GM19035 (cell line): ENCODE data around the gene LIN7A.

Source experiments
- ATAC-seq: cut with Tn5 transposase; IDR thresholded peaks from one replicate; pipeline ENCODE4 v1.9.1; 2021; ENCODE audit not compliant: unreplicated experiment

The LIN7A gene

DNA sequence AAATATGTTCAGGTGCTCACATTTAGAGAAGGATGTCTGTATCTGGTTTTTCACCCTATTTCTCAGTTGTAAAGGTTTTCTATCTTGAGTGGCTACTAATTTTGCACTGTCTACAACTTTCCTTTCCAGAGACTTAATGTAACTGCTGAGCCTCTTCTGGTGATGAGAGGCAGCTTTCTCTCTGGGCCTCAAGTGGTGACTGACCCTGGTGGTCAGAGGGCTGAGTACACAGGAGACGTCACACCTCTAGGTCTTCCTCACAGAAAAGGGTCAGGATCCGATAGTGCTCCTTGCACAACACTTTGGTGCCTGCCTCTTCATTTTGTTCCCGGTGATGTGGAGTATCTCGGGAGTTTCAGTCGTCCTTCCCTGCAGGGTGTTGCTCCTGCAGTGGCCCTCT is 76.8 kb downstream of the LIN7A start:
- no peak for ATAC-seq

DNA sequence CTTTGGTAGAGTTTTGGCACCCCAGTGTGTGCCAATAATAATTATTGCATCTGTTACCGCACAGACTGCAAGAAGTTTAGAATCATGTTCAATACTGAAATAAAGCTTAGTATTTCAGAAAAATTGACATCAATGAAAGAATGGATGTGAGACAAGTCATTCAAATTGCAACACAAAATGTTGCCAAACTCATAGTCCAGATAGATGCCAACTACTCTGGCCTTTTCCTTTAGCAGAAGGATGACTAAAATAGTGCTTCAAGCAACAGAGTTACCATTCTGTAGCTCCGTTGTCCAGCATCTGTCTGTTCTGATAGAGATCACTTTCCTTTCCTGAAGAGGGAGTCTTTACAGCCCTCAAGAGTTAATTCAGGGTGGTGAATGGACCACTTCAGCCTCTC is 77.5 kb downstream of the LIN7A start:
- no peak for ATAC-seq

DNA sequence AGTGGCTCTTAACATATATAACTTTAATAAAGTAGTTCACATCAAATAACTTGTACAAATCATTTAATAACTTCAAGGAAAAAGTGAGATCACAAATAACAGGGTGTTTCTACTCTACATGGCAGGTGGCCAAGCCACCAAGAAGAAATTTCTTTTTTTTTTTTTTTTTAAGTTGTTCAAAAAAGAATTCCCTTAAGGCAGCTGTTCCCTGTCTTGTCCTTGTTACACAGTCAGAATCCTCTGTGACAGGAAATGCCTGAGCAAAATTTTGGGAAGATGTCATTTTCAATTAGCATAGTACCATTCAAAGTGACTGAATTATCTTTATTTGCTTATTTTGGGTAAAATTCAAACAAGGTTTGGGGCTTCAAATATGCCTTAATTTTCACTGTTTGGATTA is 79.4 kb downstream of the LIN7A start:
- ATAC-seq = no peak

DNA sequence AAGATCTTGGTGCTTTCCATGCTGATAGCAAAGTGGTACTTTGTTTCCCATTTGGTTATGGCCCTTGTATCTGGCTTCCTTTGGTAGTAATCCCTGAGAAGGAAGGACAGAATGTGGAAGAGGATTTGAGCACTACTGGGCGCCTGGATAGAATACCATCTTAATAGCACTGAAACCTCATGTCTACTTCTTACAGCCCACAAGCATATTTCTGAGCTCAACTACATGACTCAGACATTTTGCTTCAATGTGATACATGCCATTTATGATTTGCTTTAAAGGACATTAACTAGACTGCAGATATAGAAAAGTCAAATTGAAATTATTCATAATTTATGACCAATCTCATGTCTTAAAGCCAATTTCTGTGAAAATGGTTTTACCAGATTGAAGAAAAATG is 80.4 kb downstream of the LIN7A start:
- ATAC-seq = no peak

DNA sequence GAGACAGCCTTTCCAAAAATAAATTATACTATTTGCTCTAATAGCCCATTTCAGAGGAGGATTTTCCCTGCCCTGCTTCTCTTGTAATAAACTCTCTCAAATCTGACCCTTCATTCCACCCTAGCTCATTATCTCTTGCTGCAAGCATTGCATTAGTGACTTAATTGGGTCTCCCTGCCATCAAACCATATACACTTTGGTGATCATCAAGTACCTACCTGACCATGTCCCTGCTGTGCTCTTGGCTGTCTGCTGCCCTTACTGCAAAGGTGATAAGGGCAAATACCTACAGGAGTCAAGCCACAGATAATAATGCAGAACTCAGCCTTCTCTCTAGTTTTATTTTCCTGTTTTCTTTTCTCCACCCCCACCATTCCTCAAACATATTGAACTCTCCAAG is 88.4 kb downstream of the LIN7A start:
- ATAC-seq = no peak

DNA sequence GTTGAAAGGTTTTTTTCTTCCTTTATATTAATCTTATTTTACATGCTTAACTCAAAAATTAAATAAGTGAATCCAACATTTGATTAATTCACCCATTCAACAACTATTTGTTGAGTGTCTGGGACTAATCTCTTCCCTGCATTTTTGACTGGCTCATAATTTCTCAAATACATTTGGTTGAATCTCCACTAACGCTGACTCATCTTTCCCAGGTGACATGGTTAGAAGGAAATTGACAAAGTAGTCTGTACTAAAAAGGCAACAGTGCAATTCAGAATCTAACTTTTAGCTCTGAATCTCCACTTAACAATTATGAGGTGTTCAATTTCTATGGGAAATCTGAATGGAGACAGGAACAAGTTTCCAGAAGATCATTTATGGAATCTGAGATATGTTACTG is 88.9 kb downstream of the LIN7A start:
- ATAC-seq = no peak

DNA sequence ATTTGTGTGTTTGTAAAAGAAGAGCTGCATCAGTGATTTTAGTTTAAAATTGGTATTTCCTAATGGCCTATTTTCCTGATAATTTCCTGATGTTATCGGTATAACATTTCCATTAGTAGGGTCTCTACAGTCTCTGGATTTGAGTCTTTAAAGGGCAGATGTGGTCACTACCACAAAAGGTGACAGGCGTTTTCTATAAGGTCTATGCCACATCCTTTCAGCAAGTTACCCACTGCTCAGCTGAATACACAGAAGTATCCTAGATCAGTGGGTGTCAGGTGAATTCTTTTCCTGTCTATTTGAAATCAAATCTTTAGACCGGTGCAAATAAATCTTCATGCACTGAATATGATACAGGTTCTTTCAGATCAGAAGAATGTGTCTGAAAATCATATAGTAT is 90.2 kb downstream of the LIN7A start:
- no peak for ATAC-seq

DNA sequence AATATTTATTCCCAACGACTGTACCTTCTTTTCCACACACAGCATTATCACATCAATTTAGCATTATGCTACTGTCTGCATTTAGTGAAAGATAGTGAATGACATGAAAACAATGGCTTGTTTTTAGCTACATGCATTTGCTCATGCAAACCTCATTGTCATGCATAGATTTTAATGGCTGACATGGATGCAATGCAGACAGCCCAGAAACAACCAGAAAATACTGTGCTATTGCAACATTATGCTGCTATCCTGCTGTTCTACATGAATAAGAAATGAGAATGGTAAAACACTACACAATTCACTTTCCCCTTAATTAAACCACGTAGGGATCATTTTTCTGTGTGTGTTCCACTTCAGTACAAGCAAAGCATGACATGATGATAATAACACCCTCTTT is 90.8 kb downstream of the LIN7A start:
- ATAC-seq = no peak

DNA sequence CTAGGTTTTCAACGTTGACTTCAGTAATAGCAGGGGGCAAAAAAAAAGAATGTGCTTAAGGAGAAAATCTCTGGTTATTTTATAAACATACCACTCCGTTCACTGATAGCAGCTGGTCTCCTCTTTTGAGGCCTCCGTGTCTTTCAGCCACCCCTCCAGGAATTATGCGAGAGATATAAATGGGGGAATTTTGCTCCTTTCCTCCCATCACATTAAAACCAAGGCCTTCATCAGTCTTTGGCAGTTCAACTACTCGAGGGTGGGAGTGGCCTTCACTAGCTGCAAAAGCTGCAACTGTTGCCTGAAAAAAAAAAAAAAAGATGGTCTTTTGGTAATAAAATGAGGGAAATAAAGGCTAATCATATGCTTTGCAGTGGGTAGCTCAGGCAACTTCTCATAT is 92.1 kb downstream of the LIN7A start:
- ATAC-seq = no peak

DNA sequence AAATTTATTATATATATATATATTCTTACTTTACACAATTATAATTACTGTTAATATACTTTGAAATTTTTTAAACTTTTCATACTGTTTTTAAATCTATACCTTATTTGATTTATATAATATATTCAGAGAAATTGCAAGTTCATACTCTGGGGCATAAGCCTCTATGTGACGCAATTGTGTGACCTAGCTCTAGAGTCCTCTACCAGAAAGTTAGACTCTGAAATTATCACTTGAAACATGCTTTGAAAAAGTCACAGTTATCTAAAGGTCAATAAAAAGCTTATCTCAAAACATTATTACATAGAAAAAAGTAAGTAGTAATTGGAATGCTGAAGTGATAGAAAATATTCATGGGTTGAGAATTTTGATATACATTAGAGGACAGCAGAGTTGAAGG is 93.8 kb downstream of the LIN7A start:
- no peak for ATAC-seq

DNA sequence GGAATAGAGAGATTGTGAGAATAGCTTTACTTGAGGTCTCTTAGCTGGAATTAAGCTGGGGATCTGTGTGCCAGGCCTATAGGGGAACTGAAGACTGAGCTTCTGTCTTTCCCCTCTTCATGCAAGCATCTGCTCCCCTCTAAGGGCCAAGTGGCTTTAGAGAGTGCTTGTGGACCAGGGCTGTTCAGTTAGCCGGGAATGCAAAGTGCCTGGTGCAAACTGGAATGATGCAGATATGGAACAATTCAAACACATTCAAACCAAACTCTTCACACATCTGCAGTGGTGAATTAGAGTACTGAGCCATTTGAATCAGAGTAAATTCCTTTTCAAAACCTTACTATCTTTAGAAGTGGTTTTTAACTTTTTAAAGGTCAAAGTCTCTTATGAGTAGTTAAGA is 99.0 kb downstream of the LIN7A start:
- ATAC-seq = peak; percentile 52

DNA sequence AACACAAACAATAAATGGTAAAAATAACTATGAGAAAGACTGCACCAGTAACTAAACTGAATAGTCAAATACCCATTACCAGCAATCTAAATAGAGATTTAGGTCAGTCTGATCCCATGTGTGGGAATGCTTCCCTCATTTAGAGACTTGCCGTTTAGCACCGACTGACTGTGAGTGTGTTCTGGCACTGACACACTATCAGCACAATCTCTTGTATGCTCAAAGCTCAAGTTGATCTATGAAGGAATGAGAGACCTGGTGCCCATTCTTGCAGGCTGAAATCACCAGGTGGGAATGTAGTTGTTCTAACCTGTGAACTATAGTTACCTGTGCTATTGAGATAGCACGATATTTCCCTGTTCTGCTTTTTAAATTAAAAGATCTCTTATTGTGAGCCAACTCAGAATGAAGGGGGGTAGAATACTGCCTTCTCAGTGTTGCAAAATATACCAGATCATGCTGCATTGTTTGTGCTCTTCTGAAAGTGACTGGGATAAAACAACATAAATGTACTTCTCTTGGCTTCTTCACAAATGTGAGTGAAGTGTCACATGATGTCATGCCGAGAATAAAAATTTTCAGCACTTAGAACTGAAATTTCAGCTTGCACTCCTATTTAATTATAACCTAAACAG is 99.6 kb downstream of the LIN7A start:
- peak; percentile 11 for ATAC-seq

DNA sequence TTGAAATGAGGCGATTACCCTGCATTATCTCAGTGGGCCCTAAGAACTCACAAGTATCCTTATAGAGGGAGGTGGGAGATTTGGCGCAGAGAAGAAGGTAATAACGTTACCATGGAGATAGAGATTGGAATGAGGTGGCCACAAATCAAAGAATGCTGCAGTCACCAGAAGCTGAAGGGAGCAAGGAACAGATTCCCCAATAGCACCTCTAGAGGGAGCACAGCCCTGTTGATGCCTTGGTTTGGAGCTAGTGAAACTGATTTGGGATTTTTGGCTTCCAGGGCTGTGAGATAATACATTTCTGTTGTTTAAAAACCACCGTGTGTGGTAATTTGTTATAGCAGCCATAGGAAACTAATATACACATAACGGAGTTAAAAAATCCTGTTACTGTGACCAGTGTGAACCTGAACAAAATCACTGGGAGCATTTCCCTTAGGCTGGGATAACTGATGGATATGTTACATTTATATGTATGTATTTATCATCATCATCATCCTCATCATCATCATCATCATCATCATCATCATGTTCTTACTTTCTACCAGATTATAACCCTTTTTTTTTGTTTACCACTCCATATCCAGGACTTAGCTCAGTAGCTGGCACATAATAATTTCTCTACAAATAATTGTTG is 100.3 kb downstream of the LIN7A start:
- ATAC-seq = no peak

DNA sequence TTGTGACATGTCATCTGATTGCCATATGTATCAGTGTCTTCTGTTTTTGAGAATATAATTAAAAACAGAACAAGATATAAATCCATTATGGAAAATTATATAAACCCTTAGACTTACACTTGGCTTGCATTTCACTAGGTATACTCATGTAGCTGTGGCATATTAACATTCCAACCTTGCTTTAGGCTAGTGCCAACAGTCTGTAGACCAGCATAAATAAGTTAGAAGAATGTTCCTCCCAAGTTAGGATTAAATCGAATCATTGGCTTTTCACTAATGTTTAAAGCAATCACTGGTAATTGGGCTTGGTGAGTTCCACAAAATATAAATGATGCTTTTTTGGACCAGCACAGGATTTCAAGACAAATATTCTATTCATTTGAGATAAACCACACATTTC is 103.0 kb downstream of the LIN7A start:
- ATAC-seq = no peak

DNA sequence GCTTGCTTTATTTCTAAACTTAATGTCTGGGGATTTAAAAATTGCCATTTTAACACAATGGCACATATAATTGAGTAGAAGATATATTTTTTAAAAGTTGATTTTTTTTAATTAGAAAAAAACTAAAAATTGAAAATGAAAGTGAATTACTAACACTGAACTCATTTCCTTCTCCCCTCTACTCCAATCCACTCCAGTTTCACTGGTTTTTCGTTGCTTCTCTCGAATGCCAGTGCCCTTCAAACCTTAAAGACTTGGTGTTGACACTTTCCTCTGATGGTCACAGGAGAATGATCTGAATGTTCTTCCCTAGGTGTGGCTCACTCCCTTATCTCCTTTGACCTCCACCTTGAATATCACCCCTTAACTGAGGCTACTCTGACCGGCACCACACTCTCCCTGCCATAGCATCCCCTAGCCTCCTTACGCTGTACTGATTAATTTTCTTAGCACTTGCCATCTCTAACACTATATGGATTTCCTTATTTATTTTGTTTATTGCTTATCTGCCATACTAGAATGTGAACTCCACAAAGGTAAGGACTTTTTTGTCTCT is 107.1 kb downstream of the LIN7A start:
- no peak for ATAC-seq

DNA sequence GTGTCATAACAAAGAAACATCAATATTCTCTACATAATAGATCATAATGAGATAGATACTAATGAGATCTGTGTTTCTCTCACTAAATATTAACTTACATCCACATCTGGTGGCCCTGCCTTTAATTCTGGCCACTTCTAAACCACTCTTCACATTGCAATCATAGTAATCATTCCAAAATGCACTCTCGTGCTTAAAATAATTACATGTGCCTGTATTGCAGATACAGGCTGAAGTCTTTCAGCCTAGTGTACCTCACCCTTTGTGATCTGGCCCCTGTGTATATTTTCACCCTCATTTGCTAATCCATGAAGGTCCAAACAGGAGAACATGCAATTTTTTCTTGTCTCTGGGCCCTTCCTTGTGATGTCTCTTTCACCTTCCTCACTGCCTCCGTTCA is 108.0 kb downstream of the LIN7A start:
- no peak for ATAC-seq

DNA sequence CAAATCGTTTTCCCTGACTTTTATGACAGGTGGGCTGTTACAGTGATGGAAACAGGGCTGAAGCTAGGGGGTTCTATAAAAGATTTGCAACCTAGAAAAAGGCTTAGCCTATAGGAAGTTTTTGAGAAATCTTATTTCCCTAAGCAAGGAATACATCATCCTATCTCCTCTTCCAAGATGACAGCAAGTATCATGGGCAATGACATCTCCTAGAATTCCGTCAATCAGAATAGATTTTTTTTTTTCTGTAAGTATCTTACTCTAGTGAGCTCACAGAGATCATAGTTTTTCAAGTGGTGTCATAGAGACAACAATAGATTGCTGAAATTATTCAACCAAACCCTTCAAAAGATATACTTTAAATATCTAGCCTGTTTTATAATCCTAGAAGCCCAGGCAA is 112.2 kb downstream of the LIN7A start:
- no peak for ATAC-seq

DNA sequence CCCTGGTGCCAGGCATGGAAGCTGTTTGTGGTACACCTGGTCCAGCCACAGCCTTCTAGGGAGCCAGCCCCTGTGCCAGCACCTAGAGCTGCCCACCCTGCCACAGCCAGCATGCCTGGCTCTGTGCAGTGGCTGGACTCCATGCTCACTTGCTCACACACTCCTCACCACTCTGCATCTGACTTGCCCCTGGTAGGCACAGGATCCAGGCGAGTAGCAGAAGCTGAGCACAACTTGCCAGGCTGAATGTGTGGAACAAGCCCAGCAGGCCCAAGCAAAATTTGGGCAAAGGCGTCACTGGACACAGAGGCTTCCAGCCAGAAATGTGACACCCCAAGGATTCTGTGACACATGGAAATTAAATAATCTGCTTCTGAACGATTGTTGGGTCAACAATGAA is 114.3 kb downstream of the LIN7A start:
- no peak for ATAC-seq

DNA sequence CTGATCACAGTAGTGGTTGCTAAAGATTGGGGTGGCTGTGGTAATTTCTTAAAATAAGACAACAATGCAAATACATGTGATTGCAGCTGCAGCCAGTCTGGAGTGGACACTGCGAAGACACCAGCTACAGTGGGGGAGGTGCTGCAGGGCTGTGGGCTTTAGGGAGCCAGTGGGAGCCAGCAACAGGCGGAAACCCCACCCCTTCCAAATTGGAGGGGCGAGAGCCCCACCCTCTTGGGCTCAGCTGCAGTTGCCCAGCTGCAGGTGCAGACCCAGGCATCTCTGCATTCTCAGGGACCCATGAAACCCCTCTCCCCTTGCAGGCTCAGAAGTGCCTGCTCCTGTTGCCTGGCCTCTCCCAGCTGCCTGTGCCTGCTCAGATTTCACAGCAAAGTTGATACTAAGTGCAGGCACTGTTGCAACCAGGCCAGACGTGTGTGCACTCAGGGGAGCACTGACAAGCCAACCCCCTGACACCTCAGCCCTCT is 116.2 kb downstream of the LIN7A start:
- peak; percentile 56 for ATAC-seq

DNA sequence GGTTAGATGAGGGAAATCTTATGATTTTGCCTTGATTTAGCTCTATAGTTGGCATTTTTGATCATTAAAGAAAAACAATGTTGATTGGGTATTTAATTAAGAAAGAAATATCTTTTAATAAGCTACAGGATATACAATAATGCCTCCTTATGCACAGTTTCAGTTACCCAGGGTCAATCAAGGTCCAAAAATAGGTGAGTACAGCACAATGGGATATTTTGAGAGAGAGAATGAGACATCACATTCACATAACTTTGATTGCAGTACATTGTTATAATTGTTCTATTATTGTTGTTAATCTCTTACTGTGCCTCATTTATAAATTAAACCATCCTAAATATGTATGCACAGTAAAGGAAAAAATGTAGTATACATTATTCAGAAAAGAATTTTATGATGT is 118.9 kb downstream of the LIN7A start:
- no peak for ATAC-seq

DNA sequence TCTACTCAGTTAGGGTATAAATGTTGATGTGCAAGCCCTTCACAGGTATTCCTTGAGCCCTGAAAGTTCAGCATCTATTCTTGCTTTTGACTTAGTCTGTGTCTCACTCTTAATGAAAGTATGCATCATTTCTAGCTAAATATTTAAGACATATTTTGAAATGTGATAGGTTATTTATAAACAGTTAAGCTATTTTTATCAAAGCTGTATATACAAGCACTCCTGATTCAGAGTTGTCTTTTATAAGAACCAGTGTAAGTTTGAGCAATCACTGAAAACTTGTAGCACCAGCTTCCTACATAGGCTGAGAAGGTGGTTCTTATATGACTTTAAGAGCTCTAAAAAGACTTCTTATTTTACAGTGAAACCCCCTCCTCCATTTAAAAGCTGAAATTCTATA is 122.4 kb downstream of the LIN7A start:
- ATAC-seq = no peak

DNA sequence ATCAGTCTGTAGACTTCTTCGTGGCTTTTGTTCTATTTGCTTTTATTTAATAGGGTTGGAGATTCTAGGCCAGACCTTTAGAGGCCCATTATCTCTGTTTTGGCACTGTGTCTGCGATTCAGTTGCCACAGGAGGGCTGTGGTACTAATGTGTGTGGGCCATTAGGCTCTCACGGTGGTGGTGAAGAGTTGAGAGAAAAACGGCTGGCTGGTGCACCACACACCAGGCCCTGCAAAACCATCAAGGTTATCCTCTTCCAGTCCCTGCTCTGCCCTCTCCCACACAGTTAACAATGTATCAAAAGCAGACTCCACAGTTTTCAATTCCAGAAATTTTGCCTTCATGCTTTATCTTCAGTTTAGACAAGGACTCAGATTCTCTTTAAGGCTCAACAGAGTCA is 123.3 kb downstream of the LIN7A start:
- ATAC-seq = no peak

DNA sequence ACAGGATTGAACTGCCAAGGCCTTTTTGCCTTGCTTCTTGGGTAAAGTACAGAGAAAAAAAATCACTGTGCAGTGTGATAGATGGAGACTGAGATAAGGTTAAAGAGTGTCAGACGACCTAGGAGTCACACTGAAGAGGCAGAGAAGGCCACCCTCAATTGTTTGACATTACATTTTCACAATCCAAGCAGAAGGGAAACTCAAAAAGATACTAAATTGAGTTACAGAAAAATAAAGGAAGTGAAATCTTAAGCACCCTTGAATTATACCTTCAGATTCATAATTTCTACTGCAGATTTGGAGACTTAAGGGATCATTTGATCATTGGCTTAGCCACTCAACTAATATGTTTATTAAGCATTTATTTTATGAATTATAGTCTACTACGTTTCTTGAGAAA is 123.9 kb downstream of the LIN7A start:
- peak; percentile 30 for ATAC-seq
